ENCODE results near the gene CDK14. TPM values are rescaled to one million over a fixed set of nuclear protein-coding genes. Genes with fewer than 3 reads are reported as not detected.

CDK14 gene
- total RNA-seq, 2 experiments from 2014 or later, result 0.05 to 0.27 TPM

DNA sequence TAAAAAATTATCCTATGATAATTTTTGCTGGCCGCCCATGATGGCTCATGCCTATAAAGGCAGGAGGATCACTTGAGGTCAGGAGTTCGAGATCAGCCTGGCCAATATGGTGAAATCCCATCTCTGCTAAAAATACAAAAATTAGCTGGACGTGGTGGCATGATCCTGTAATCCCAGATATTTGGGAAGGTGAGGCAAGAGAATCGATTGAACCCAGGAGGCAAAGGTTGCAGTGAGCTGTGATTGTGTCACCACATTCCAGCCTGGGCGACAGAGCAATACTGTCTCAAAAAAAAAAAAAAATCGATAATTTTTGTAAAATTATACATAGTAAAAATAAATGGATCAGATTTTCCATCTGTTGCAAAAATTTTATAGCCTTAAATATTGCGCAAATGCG is 31.7 kb upstream of the CDK14 start:
- POLR2A ChIA-PET, result no interaction called here
- Mint-ChIP-seq H3K36me3 (ENCODE audit: low read depth) (no peaks in the 10 kb centered on the region), H3K4me1 (ENCODE audit: low read depth) (no peaks in the 10 kb centered on the region), H3K27me3 (no peaks in the 10 kb centered on the region), H3K9me3 (no peaks in the 10 kb centered on the region), H3K4me3 (no peak overlapping the region), H3K27ac (no peak overlapping the region)
- no peak for TF ChIP-seq CTCF (IDR thresholded peaks at IDR 0.05)
- no peak for ATAC-seq
- intact Hi-C loops (cut with micrococcal nuclease), result no loop called here
- no peak for DNase-seq
- CTCF ChIA-PET, result no interaction called here

DNA sequence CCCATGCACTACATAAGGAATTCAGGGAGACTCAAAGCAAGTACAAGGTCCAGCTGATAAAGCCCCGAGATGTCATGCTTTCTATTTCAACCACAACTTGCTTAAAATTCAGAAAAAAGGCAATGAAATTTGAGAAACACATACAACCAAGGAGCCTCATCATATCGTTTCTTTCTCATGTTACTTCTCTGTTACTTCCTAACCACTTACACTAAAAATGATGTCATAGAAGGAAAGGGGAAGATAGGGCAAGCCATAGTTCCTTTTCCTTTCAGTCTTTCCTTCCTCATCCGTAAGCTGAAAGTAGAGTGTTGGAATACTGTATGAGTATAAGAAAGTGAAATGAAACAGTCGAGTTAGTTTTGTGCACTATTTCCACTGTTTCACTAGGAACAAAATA is 27.9 kb upstream of the CDK14 start:
- Mint-ChIP-seq H3K27me3 (no peaks in the 10 kb centered on the region), H3K4me1 (ENCODE audit: low read depth) (no peaks in the 10 kb centered on the region), H3K4me3 (no peak overlapping the region), H3K9me3 (no peaks in the 10 kb centered on the region), H3K36me3 (ENCODE audit: low read depth) (no peaks in the 10 kb centered on the region), H3K27ac (no peak overlapping the region)
- intact Hi-C loops (cut with micrococcal nuclease), result no loop called here
- ChIA-PET POLR2A (no interaction called here), CTCF (no interaction called here)
- no peak for DNase-seq
- TF ChIP-seq CTCF (IDR thresholded peaks at IDR 0.05), result no peak
- ATAC-seq, result no peak

DNA sequence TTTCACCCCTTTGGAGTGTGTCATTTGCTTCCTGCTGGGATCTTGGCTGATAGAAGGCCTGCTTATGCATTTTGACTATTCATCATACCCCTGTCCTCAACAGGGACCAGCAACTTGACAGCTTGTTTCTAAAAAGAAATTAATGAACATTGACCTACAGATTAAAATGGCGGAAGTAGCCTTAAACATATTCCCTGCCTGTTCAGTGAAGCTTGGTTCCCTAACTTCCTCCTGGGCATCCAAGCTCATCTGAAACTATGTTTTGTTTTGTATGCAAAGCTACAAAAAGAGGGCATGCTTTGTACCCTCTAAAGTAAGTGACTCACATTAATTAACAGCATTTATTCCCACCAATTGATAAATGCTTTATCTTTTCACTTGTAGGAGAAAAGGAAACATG is 26.8 kb upstream of the CDK14 start:
- H3K4me1 Mint-ChIP-seq (ENCODE audit: low read depth), result no peaks in the 10 kb centered on the region
- intact Hi-C loops (cut with micrococcal nuclease), result no loop called here
- CTCF ChIA-PET, result no interaction called here
- no peak for TF ChIP-seq CTCF (IDR thresholded peaks at IDR 0.05)
- no peak for ATAC-seq
- no peaks in the 10 kb centered on the region for H3K27me3 Mint-ChIP-seq
- POLR2A ChIA-PET, result no interaction called here
- H3K27ac Mint-ChIP-seq, result no peak overlapping the region
- no peak overlapping the region for H3K4me3 Mint-ChIP-seq
- no peaks in the 10 kb centered on the region for H3K9me3 Mint-ChIP-seq
- H3K36me3 Mint-ChIP-seq (ENCODE audit: low read depth), result no peaks in the 10 kb centered on the region
- DNase-seq, result no peak

- no peak overlapping the region for H3K4me3 Mint-ChIP-seq
- CTCF ChIA-PET, result no interaction called here
- no peak for TF ChIP-seq CTCF (IDR thresholded peaks at IDR 0.05)
- no peaks in the 10 kb centered on the region for H3K4me1 Mint-ChIP-seq (ENCODE audit: low read depth)
- intact Hi-C loops (cut with micrococcal nuclease), result no loop called here
- H3K27me3 Mint-ChIP-seq, result no peaks in the 10 kb centered on the region
- DNase-seq (no peak), ATAC-seq (no peak)
- H3K9me3 Mint-ChIP-seq, result no peaks in the 10 kb centered on the region
- no peaks in the 10 kb centered on the region for H3K36me3 Mint-ChIP-seq (ENCODE audit: low read depth)
- POLR2A ChIA-PET, result no interaction called here
- H3K27ac Mint-ChIP-seq, result no peak overlapping the region
Observed at GRCh38 chr7:90570373-90570959, 25.7 kb upstream of the CDK14 start.

DNA sequence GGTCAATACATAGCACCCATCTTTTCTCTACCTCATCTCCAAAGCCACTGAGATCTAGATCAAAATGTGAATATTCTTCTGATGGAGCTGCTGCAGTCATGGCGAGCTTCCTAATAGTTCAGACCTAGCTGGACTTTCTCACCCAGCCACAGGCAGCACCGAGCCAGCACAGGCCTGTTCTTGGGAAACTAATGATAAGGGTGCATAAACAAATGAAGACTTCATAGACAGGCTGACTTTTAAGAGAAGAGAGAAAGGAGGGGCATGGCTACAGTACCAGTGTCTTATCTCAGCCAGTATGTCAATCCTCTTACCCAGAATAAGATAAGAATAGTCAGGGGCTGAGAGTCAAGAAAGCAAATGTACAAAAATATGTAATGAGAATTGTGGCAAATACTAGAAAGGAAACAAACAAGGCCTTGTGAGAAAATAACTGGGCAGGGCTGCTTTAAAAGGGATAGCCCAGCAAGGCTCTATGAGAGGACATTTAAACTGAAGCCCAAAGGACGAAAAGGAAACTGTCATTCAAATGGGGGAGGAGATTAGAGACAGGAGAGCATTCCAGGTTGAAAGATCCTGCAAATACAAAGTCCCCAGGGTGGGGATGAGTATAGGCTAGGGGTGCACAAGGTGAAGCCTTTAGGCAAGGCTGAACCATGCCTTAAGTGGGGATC is 21.8 kb upstream of the CDK14 start:
- DNase-seq, result no peak
- no peak overlapping the region for H3K4me3 Mint-ChIP-seq
- no peaks in the 10 kb centered on the region for H3K9me3 Mint-ChIP-seq
- no peaks in the 10 kb centered on the region for H3K4me1 Mint-ChIP-seq (ENCODE audit: low read depth)
- no peak for TF ChIP-seq CTCF (IDR thresholded peaks at IDR 0.05)
- POLR2A ChIA-PET, result no interaction called here
- ATAC-seq, result no peak
- no peaks in the 10 kb centered on the region for H3K36me3 Mint-ChIP-seq (ENCODE audit: low read depth)
- no peak overlapping the region for H3K27ac Mint-ChIP-seq
- H3K27me3 Mint-ChIP-seq, result no peaks in the 10 kb centered on the region
- intact Hi-C loops (cut with micrococcal nuclease), result no loop called here
- CTCF ChIA-PET, result no interaction called here
